ENCODE data around the gene CYP2U1.

Gene CYP2U1

GRCh38 chr4:107930821-107931774, at the start of gene CYP2U1:
TSS of gene CYP2U1 (plus strand) at chr4:107931549. CDS start at chr4:107931644, 95 bp downstream.
- peak within 1 kb of the TSS; percentile 79 for H3K27ac ChIP-seq
- TF ChIP-seq CTCF (conservative IDR thresholded peaks at IDR 0.05): peak; percentile 21; the same call in 1 of the 2 replicates

GRCh38 chr4:107885865-107886264, 45.5 kb upstream of the CYP2U1 start:
- H3K27ac ChIP-seq: no peak overlapping the region
- TF ChIP-seq CTCF (conservative IDR thresholded peaks at IDR 0.05): no peak

- no peak for TF ChIP-seq CTCF (conservative IDR thresholded peaks at IDR 0.05)
- no peak overlapping the region for H3K27ac ChIP-seq
Observed at GRCh38 chr4:107888237-107888636, 43.1 kb upstream of the CYP2U1 start.

- no peak overlapping the region for H3K27ac ChIP-seq
- no peak for TF ChIP-seq CTCF (conservative IDR thresholded peaks at IDR 0.05)
Observed at GRCh38 chr4:107890779-107891178, 40.6 kb upstream of the CYP2U1 start.

- no peak for TF ChIP-seq CTCF (conservative IDR thresholded peaks at IDR 0.05)
- H3K27ac ChIP-seq: no peak overlapping the region
Observed at GRCh38 chr4:107891299-107891698, 40.0 kb upstream of the CYP2U1 start.

- no peak for TF ChIP-seq CTCF (conservative IDR thresholded peaks at IDR 0.05)
- H3K27ac ChIP-seq: no peak overlapping the region
Observed at GRCh38 chr4:107893171-107894137, 37.9 kb upstream of the CYP2U1 start.

GRCh38 chr4:107894138-107894603, 37.2 kb upstream of the CYP2U1 start:
- no peak for TF ChIP-seq CTCF (conservative IDR thresholded peaks at IDR 0.05)
- no peak overlapping the region for H3K27ac ChIP-seq

All from VCaP (cell line).